GM12801 (cell line): ENCODE data around the gene SLMAP.

Source experiments
- TF ChIP-seq, protein P1 (sequence below): IDR thresholded peaks from one replicate; pipeline ENCODE4 v1.5.1; 2011; ENCODE audit warnings: control low read depth; ENCODE audit not compliant: insufficient read length; ENCODE audit errors: extremely low read depth

The SLMAP gene

DNA sequence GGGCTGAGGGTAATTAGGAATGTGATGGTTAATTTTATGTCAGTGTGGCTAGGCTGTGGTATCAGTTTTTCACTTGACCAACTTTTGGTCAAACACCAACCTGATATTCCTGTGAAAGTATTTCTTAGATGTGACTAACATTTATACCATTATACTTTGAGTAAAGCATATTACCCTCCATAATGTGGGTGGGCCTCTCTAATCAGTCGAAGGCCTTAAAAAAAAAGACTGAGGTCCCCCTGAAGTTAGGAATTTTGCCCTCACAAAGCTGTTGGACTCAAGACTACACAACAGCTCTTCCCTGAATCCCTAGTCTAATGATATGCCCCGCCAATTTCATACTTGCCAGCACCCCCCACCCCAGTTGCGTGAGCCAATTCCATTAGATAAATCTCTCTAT is 12.5 kb downstream of the SLMAP start:
- TF ChIP-seq, protein P1, sequence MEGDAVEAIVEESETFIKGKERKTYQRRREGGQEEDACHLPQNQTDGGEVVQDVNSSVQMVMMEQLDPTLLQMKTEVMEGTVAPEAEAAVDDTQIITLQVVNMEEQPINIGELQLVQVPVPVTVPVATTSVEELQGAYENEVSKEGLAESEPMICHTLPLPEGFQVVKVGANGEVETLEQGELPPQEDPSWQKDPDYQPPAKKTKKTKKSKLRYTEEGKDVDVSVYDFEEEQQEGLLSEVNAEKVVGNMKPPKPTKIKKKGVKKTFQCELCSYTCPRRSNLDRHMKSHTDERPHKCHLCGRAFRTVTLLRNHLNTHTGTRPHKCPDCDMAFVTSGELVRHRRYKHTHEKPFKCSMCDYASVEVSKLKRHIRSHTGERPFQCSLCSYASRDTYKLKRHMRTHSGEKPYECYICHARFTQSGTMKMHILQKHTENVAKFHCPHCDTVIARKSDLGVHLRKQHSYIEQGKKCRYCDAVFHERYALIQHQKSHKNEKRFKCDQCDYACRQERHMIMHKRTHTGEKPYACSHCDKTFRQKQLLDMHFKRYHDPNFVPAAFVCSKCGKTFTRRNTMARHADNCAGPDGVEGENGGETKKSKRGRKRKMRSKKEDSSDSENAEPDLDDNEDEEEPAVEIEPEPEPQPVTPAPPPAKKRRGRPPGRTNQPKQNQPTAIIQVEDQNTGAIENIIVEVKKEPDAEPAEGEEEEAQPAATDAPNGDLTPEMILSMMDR = no peak

GRCh38 chr3:57770009-57770827 is 14.1 kb downstream of the SLMAP start:
- TF ChIP-seq, protein P1 = no peak

DNA sequence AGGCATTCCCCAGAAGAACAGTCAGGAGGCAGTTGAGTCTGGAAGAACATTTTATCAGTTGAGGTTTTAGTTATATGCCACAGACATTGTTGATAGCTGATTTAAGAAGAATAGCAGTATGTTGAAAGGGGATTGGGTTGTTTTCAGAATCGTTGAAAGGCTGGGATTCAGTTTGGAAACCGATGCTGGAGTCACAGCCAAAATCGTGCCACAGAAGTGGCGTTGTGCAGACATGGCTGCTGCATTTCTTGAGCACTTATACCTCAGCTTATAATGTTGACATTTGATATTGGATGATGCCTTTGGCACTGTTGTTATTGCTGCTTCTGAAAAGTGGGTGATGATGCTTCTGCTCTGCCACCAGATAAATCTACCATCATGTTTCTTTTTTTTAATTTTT is 16.1 kb downstream of the SLMAP start:
- TF ChIP-seq, protein P1 = no peak

- TF ChIP-seq, protein P1 = no peak
These were observed 21.7 kb downstream of the SLMAP start for GRCh38 chr3:57777774-57778173.

DNA sequence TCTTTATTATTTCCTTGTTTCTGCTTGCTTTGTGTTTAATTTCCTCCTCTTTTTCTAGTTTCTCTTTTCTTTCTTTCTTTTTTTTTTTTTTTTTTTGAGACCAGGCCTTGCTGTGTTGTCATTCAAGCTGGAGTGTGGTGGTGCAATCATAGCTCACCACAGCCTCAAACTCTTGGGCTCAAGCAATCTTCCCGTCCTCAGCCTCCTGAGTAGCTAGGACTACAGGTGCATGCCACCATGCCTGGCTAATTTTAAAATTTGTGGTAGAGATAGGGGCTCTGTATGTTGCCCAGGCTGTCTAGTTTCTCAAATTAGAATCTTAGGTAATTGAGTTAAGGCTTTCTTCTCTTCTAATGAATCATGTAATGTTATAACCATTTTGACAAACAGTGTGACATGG is 22.4 kb downstream of the SLMAP start:
- TF ChIP-seq, protein P1 = no peak

GRCh38 chr3:57779666-57780065 is 23.6 kb downstream of the SLMAP start:
- TF ChIP-seq, protein P1 = no peak

- TF ChIP-seq, protein P1 = no peak
These were observed 27.3 kb downstream of the SLMAP start for GRCh38 chr3:57783186-57784088.
